Keratinocyte (primary cell): ENCODE results near the gene HP1BP3. TPM values are rescaled to one million over a fixed set of nuclear protein-coding genes. Genes with fewer than 3 reads are reported as not detected.

ENCODE experiments used
- DNase-seq: peaks from one replicate; pipeline ENCODE4 v3.0.0-alpha.2; 2011; ENCODE audit warnings: low read depth, missing footprints, low spot score
- FAIRE-seq: peaks from 2 replicates; lab custom pipeline; 2011; peaks lifted over from hg19 to GRCh38; lab: Jason Lieb, UNC
- H2AFZ ChIP-seq: 2 replicates; pipeline ENCODE4 v1.6.0; 2012; ENCODE audit warnings: low read length, control low read depth, inconsistent platforms; ENCODE audit not compliant: control insufficient read depth
- H3K27ac ChIP-seq: 2 replicates; pipeline ENCODE4 v1.5.1; 2011; ENCODE audit warnings: low read length; ENCODE audit not compliant: control insufficient read depth, insufficient read depth
- H3K27me3 ChIP-seq: 3 replicates; pipeline ENCODE4 v1.6.0; 2011; ENCODE audit warnings: low read length; ENCODE audit not compliant: control insufficient read depth, insufficient read depth; ENCODE audit errors: extremely low read depth
- H3K36me3 ChIP-seq, 2 experiments: 2 replicates in 1 of 2; 3 replicates in 1 of 2; pipeline ENCODE4 v1.5.1; 2011; ENCODE audit warnings: low read length in 2 of 2, mild to moderate bottlenecking in 1 of 2; ENCODE audit not compliant: control insufficient read depth in 2 of 2, insufficient read depth in 2 of 2; ENCODE audit errors: extremely low read depth in 1 of 2
- H3K4me1 ChIP-seq: 3 replicates; pipeline ENCODE4 v1.5.1; 2011; ENCODE audit warnings: low read length; ENCODE audit not compliant: control insufficient read depth, insufficient read depth; ENCODE audit errors: extremely low read depth
- H3K4me2 ChIP-seq: 3 replicates; pipeline ENCODE4 v1.6.0; 2011; ENCODE audit warnings: low read depth, low read length; ENCODE audit not compliant: control insufficient read depth, insufficient read depth; ENCODE audit errors: extremely low read depth
- H3K4me3 ChIP-seq, 3 experiments: fragments of 200-600 bp in 1 of 3; sonication (generic) in 1 of 3; 2 replicates in 2 of 3; 3 replicates in 1 of 3; pipeline ENCODE4 v1.5.1; 2011 to 2016; ENCODE audit warnings: low read length in 3 of 3, mild to moderate bottlenecking in 3 of 3, control low read depth in 2 of 3, inconsistent platforms in 1 of 3, low read depth in 1 of 3, mixed read lengths in 1 of 3, mixed run types in 1 of 3, moderate library complexity in 1 of 3; ENCODE audit not compliant: control insufficient read depth in 2 of 3, insufficient read depth in 2 of 3; ENCODE audit errors: extremely low read depth in 1 of 3
- H3K79me2 ChIP-seq: 2 replicates; pipeline ENCODE4 v1.6.0; 2012; ENCODE audit warnings: low read length; ENCODE audit not compliant: control insufficient read depth, insufficient read depth
- H3K9ac ChIP-seq: 3 replicates; pipeline ENCODE4 v1.6.0; 2011; ENCODE audit warnings: low read length; ENCODE audit not compliant: control insufficient read depth, insufficient read depth; ENCODE audit errors: extremely low read depth
- H3K9me1 ChIP-seq: 3 replicates; pipeline ENCODE4 v1.6.0; 2011; ENCODE audit warnings: low read length; ENCODE audit not compliant: control insufficient read depth, insufficient read depth; ENCODE audit errors: extremely low read depth
- H3K9me3 ChIP-seq: 2 replicates; pipeline ENCODE4 v1.5.1; 2012; ENCODE audit warnings: low read depth, low read length; ENCODE audit not compliant: control insufficient read depth
- H4K20me1 ChIP-seq: 3 replicates; pipeline ENCODE4 v1.6.0; 2011; ENCODE audit warnings: low read length; ENCODE audit not compliant: control insufficient read depth, insufficient read depth; ENCODE audit errors: extremely low read depth
- EZH2 ChIP-seq: IDR thresholded peaks from one replicate; pipeline ENCODE4 v1.6.1; 2012; ENCODE audit warnings: inconsistent platforms, mild to moderate bottlenecking, low read length, moderate library complexity
- dilution Hi-C: fragments of 300-500 bp; cut with MboI; formaldehyde crosslinking; loops from one replicate; pipeline ENCODE4 v1.7.0; 2020; ENCODE audit warnings: low sequenced_read_pairs; ENCODE audit not compliant: extremely low pct_ligation_motif_present
- polyA plus RNA-seq, 5 experiments: library from polyadenylated mRNA; depleted of rRNA in 3 of 5; stranded (reverse) in 3 of 5; stranded (forward) in 1 of 5; unstranded in 1 of 5; fragments of >200 nt; gene quantifications; 1 replicate in 1 of 5; 2 replicates in 3 of 5; 3 replicates in 1 of 5; pipeline versions ENCODE4 v1.2.1 to v1.2.3, GENCODE V29; 2011 to 2012; ENCODE audit warnings: missing spikeins in 2 of 5, low read depth in 1 of 5, low replicate concordance in 1 of 5
- TF ChIP-seq, protein P1 (sequence below), 3 experiments: IDR thresholded peaks in 1 of 3; conservative IDR thresholded peaks in 1 of 3; optimal IDR thresholded peaks in 1 of 3; 2 replicates in 2 of 3; 3 replicates in 1 of 3; pipeline versions ENCODE3 to v1.5.1; 2011; ENCODE audit warnings: low read length in 3 of 3, mild to moderate bottlenecking in 3 of 3, moderate library complexity in 2 of 3, control low read depth in 1 of 3, inconsistent platforms in 1 of 3; ENCODE audit not compliant: insufficient read depth in 2 of 3; ENCODE audit errors: extremely low read depth in 1 of 3

Gene HP1BP3
- polyA plus RNA-seq, 1 donor (not counting 4 experiments of a cell fraction or from before 2014, with no cell fraction given) = 148 TPM

- DNase-seq = peak; percentile 80
- Histone ChIP-seq H3K27ac (peak overlapping the region; percentile 67), H3K36me3 (peaks cover 44 to 75% of the 10 kb centered on the region in 2 experiments), H3K9me3 (peaks cover 2% of the 10 kb centered on the region), H2AFZ (no peak overlapping the region), H4K20me1 (peaks cover 5% of the 10 kb centered on the region), H3K9ac (peak overlapping the region; percentile 40), H3K4me3 (peak overlapping the region in 1 of 3 experiments; percentile 11), H3K27me3 (no peaks in the 10 kb centered on the region), H3K9me1 (peaks cover 9% of the 10 kb centered on the region), H3K79me2 (peaks cover 55% of the 10 kb centered on the region), H3K4me2 (no peak overlapping the region), H3K4me1 (peaks cover 51% of the 10 kb centered on the region)
- TF ChIP-seq, protein P1, sequence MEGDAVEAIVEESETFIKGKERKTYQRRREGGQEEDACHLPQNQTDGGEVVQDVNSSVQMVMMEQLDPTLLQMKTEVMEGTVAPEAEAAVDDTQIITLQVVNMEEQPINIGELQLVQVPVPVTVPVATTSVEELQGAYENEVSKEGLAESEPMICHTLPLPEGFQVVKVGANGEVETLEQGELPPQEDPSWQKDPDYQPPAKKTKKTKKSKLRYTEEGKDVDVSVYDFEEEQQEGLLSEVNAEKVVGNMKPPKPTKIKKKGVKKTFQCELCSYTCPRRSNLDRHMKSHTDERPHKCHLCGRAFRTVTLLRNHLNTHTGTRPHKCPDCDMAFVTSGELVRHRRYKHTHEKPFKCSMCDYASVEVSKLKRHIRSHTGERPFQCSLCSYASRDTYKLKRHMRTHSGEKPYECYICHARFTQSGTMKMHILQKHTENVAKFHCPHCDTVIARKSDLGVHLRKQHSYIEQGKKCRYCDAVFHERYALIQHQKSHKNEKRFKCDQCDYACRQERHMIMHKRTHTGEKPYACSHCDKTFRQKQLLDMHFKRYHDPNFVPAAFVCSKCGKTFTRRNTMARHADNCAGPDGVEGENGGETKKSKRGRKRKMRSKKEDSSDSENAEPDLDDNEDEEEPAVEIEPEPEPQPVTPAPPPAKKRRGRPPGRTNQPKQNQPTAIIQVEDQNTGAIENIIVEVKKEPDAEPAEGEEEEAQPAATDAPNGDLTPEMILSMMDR (optimal IDR thresholded peaks at IDR 0.05 in 1 of 3, IDR thresholded peaks at IDR 0.05 in 1 of 3, conservative IDR thresholded peaks at IDR 0.05 in 1 of 3; ENCODE audit: extremely low read depth in 1 of 3, insufficient read depth in 2 of 3, low read length in 3 of 3) = no peak
- no peak for TF ChIP-seq EZH2
- dilution Hi-C loops = no loop called here
- FAIRE-seq = peak; percentile 93
Measured at GRCh38 chr1:20725189-20726117, 61.7 kb downstream of the HP1BP3 start.

DNA sequence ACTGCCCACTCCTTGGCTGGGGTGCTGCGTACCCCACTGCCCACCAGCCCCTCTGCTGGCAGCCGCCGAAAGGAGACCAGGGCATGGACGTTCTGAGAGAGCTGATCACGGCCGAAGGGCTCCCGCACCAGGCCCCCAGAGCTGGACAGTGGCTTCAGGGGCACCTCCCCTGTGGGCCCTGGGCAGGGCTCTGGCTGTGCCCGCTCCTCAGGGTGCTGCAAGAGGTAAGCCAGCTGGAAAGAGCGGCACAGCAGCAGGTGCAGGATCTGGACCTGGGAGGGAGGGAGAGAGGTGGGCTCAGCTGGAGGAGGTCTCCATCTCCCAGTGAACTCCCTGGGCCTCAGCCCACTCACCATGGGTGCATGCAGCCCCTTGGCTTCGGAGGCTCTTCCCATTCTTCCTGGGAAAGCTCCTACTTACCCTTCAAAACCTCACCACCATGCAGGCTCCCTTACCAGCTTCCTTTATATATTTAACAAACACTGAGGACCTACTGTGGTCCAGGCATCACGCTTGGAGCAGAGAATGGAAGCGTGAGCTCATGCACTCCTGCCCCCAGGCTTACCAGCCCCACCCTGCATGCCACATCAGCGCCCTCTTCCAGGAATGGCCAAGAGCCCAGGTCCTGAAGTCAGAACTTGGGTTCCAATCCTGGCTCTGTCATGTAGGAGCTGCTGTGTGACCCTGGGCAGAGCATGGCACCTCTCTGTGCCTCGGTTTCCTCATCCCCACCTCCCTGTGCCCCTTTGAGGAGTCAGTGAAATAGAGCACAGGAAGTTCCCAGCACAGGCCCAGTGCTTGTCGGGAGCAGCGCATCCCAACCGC lies 62.5 kb downstream of the HP1BP3 start:
- Histone ChIP-seq H3K36me3 (peaks cover 47 to 77% of the 10 kb centered on the region in 2 experiments), H3K9me1 (peaks cover 9% of the 10 kb centered on the region), H3K4me3 (no peak overlapping the region), H3K4me1 (peaks cover 44% of the 10 kb centered on the region), H2AFZ (no peak overlapping the region), H4K20me1 (peaks cover 11% of the 10 kb centered on the region), H3K9me3 (peaks cover 2% of the 10 kb centered on the region), H3K27me3 (no peaks in the 10 kb centered on the region), H3K9ac (peak overlapping the region; percentile 40), H3K79me2 (peaks cover 46% of the 10 kb centered on the region), H3K4me2 (no peak overlapping the region), H3K27ac (peak overlapping the region; percentile 67)
- TF ChIP-seq, protein P1 (optimal IDR thresholded peaks at IDR 0.05 in 1 of 3, IDR thresholded peaks at IDR 0.05 in 1 of 3, conservative IDR thresholded peaks at IDR 0.05 in 1 of 3; ENCODE audit: extremely low read depth in 1 of 3, insufficient read depth in 2 of 3, low read length in 3 of 3) = no peak
- FAIRE-seq (no peak), DNase-seq (no peak)
- dilution Hi-C loops = no loop called here
